Smooth muscle cell of the brain vasculature (primary cell): ENCODE results near the gene PRPF19.

Experiments used
- DNase-seq: peaks from one replicate; pipeline ENCODE4 v3.0.0-alpha.2; 2012; ENCODE audit warnings: low read depth, low spot score

PRPF19 gene

GRCh38 chr11:60937811-60938210 is 31.4 kb upstream of the PRPF19 start:
- no peak for DNase-seq

GRCh38 chr11:60937144-60937527 is 30.8 kb upstream of the PRPF19 start:
- no peak for DNase-seq

GRCh38 chr11:60936467-60937143 is 30.2 kb upstream of the PRPF19 start:
- DNase-seq = no peak

- no peak for DNase-seq
Measured at GRCh38 chr11:60935676-60936442, 29.5 kb upstream of the PRPF19 start.

- no peak for DNase-seq
Measured at GRCh38 chr11:60934790-60935605, 28.6 kb upstream of the PRPF19 start.

GRCh38 chr11:60934124-60934789 is 27.9 kb upstream of the PRPF19 start:
- no peak for DNase-seq

GRCh38 chr11:60933416-60934123 is 27.2 kb upstream of the PRPF19 start:
- DNase-seq = no peak

GRCh38 chr11:60932605-60933356 is 26.4 kb upstream of the PRPF19 start:
- no peak for DNase-seq

- no peak for DNase-seq
Measured at GRCh38 chr11:60931917-60932316, 25.5 kb upstream of the PRPF19 start.

GRCh38 chr11:60930394-60930793 is 24.0 kb upstream of the PRPF19 start:
- no peak for DNase-seq

- DNase-seq = no peak
Measured at GRCh38 chr11:60929764-60930163, 23.4 kb upstream of the PRPF19 start.

GRCh38 chr11:60928563-60929001 is 22.2 kb upstream of the PRPF19 start:
- no peak for DNase-seq

- no peak for DNase-seq
Measured at GRCh38 chr11:60927600-60927999, 21.2 kb upstream of the PRPF19 start.

GRCh38 chr11:60927061-60927592 is 20.7 kb upstream of the PRPF19 start:
- DNase-seq = no peak

GRCh38 chr11:60926500-60926899 is 20.1 kb upstream of the PRPF19 start:
- DNase-seq = no peak

- no peak for DNase-seq
Measured at GRCh38 chr11:60925868-60926267, 19.5 kb upstream of the PRPF19 start.

- no peak for DNase-seq
Measured at GRCh38 chr11:60924906-60925853, 18.8 kb upstream of the PRPF19 start.

GRCh38 chr11:60924110-60924905 is 17.9 kb upstream of the PRPF19 start, which contains the start of gene TMEM132A:
Gene TMEM132A, plus strand, starts transcription at chr11:60924460. Its CDS starts 174 bp downstream, at chr11:60924634.
- no peak for DNase-seq
